H9 (cell line): ENCODE measurements around the gene PDCD1. TPM values are rescaled to one million over a fixed set of nuclear protein-coding genes. Genes with fewer than 3 reads are reported as not detected.

Experiments used
- DNase-seq: peaks from one replicate; pipeline ENCODE4 v3.0.0-alpha.2; 2017
- H2AFZ ChIP-seq: one replicate; pipeline ENCODE4 v1.6.1; 2013; ENCODE audit warnings: mild to moderate bottlenecking, low read length, control low read depth, moderate library complexity
- H2AK5ac ChIP-seq: 2 replicates; pipeline ENCODE4 v1.6.1; 2013; ENCODE audit warnings: low read length, control low read depth, mixed read lengths; ENCODE audit not compliant: insufficient read length
- H2BK120ac ChIP-seq: one replicate; pipeline ENCODE4 v1.6.1; 2013; ENCODE audit warnings: low read depth, mild to moderate bottlenecking, low read length, control low read depth, inconsistent platforms; ENCODE audit not compliant: poor library complexity, severe bottlenecking
- H2BK12ac ChIP-seq: 2 replicates; pipeline ENCODE4 v1.6.1; 2013; ENCODE audit warnings: low read length, control low read depth, mixed read lengths, low read depth; ENCODE audit not compliant: insufficient read length
- H2BK15ac ChIP-seq: 2 replicates; pipeline ENCODE4 v1.6.1; 2013; ENCODE audit warnings: low read depth, low read length, control low read depth
- H2BK20ac ChIP-seq: one replicate; pipeline ENCODE4 v1.6.1; 2013; ENCODE audit warnings: low read depth, mild to moderate bottlenecking, low read length, control low read depth, inconsistent platforms; ENCODE audit not compliant: poor library complexity, severe bottlenecking
- H2BK5ac ChIP-seq: 2 replicates; pipeline ENCODE4 v1.6.1; 2013; ENCODE audit warnings: low read length, control low read depth, mixed read lengths; ENCODE audit not compliant: insufficient read length
- H3K14ac ChIP-seq: 2 replicates; pipeline ENCODE4 v1.6.1; 2013; ENCODE audit warnings: low read length, control low read depth; ENCODE audit not compliant: insufficient read depth
- H3K18ac ChIP-seq: 2 replicates; pipeline ENCODE4 v1.6.1; 2013; ENCODE audit warnings: low read depth, mild to moderate bottlenecking, mixed read lengths, low read length, control low read depth; ENCODE audit not compliant: insufficient read length
- H3K23ac ChIP-seq: 2 replicates; pipeline ENCODE4 v1.6.1; 2013; ENCODE audit warnings: low read length, control low read depth, mixed read lengths, low read depth; ENCODE audit not compliant: insufficient read length
- H3K23me2 ChIP-seq: 2 replicates; pipeline ENCODE4 v1.6.1; 2013; ENCODE audit warnings: low read depth, mild to moderate bottlenecking, mixed read lengths, low read length, control low read depth; ENCODE audit not compliant: insufficient read length, poor library complexity, severe bottlenecking
- H3K27ac ChIP-seq: 2 replicates; pipeline ENCODE4 v1.5.1; 2013; ENCODE audit warnings: low read length, control low read depth, mixed read lengths, low read depth; ENCODE audit not compliant: insufficient read length
- H3K27me3 ChIP-seq: 2 replicates; pipeline ENCODE4 v1.6.1; 2013; ENCODE audit warnings: low read length, control low read depth, inconsistent platforms; ENCODE audit not compliant: insufficient read depth
- H3K4ac ChIP-seq: 2 replicates; pipeline ENCODE4 v1.6.1; 2013; ENCODE audit warnings: low read depth, mild to moderate bottlenecking, control low read depth, inconsistent platforms, low read length, moderate library complexity
- H3K4me1 ChIP-seq: 2 replicates; pipeline ENCODE4 v1.6.1; 2013; ENCODE audit warnings: low read length, control low read depth, inconsistent platforms; ENCODE audit not compliant: insufficient read depth
- H3K4me2 ChIP-seq: 2 replicates; pipeline ENCODE4 v1.6.1; 2013; ENCODE audit warnings: low read length, control low read depth, mixed read lengths; ENCODE audit not compliant: insufficient read length, insufficient read depth
- H3K56ac ChIP-seq: 2 replicates; pipeline ENCODE4 v1.6.1; 2013; ENCODE audit warnings: low read depth, mild to moderate bottlenecking, mixed read lengths, low read length, control low read depth; ENCODE audit not compliant: insufficient read length
- H3K79me1 ChIP-seq: 2 replicates; pipeline ENCODE4 v1.6.1; 2013; ENCODE audit warnings: low read depth, mild to moderate bottlenecking, moderate library complexity, low read length, control low read depth, inconsistent platforms; ENCODE audit not compliant: insufficient read depth, poor library complexity, severe bottlenecking
- H3K79me2 ChIP-seq: 2 replicates; pipeline ENCODE4 v1.6.1; 2013; ENCODE audit warnings: low read length, control low read depth, inconsistent platforms; ENCODE audit not compliant: insufficient read depth
- H3K9ac ChIP-seq: 2 replicates; pipeline ENCODE4 v1.6.1; 2013; ENCODE audit warnings: low read length, control low read depth, mixed read lengths; ENCODE audit not compliant: insufficient read length; ENCODE audit errors: extremely low read depth
- H3K9me3 ChIP-seq: one replicate; pipeline ENCODE4 v1.6.1; 2013; ENCODE audit warnings: low read depth, low read length, inconsistent platforms; ENCODE audit not compliant: control insufficient read depth
- H3T11ph ChIP-seq: one replicate; pipeline ENCODE4 v1.6.1; 2013; ENCODE audit warnings: mild to moderate bottlenecking, low read length, control low read depth, inconsistent platforms
- H4K20me1 ChIP-seq: one replicate; pipeline ENCODE4 v1.6.1; 2013; ENCODE audit not compliant: control insufficient read depth, insufficient read length, insufficient read depth
- H4K5ac ChIP-seq: 2 replicates; pipeline ENCODE4 v1.6.1; 2013; ENCODE audit warnings: low read depth, mild to moderate bottlenecking, mixed read lengths, low read length, control low read depth; ENCODE audit not compliant: insufficient read length
- H4K8ac ChIP-seq: replicated peaks from 2 replicates; pipeline ENCODE4 v1.6.1; 2013; ENCODE audit warnings: low read length, control low read depth, mixed read lengths, low read depth; ENCODE audit not compliant: insufficient read length
- H4K91ac ChIP-seq: 2 replicates; pipeline ENCODE4 v1.6.1; 2013; ENCODE audit warnings: low read depth, mild to moderate bottlenecking, moderate library complexity, mixed read lengths, low read length, control low read depth; ENCODE audit not compliant: insufficient read length
- H3K27ac Mint-ChIP-seq, 3 experiments: 2 replicates in 2 of 3; 3 replicates in 1 of 3; pipeline ENCODE4 v1.8.0; 2020 to 2021; ENCODE audit warnings: mixed read lengths in 3 of 3, mild to moderate bottlenecking in 1 of 3, moderate library complexity in 1 of 3
- H3K27me3 Mint-ChIP-seq: 2 replicates; pipeline ENCODE4 v1.8.0; 2021; ENCODE audit warnings: low read depth, mild to moderate bottlenecking, moderate library complexity, mixed read lengths
- H3K36me3 Mint-ChIP-seq, 3 experiments: 2 replicates in 2 of 3; 3 replicates in 1 of 3; pipeline ENCODE4 v1.8.0; 2020 to 2021; ENCODE audit warnings: low read depth in 3 of 3, mixed read lengths in 3 of 3; ENCODE audit not compliant: insufficient read depth in 1 of 3
- H3K4me1 Mint-ChIP-seq, 2 experiments: 2 replicates each; pipeline ENCODE4 v1.8.0; 2020; ENCODE audit warnings: mixed read lengths in 2 of 2
- H3K4me3 Mint-ChIP-seq, 2 experiments: 2 replicates in 1 of 2; 3 replicates in 1 of 2; pipeline ENCODE4 v1.8.0; 2020 to 2021; ENCODE audit warnings: mild to moderate bottlenecking in 2 of 2, mixed read lengths in 2 of 2, moderate library complexity in 1 of 2
- H3K9me3 Mint-ChIP-seq, 2 experiments: 2 replicates in 1 of 2; 3 replicates in 1 of 2; pipeline ENCODE4 v1.8.0; 2020; ENCODE audit warnings: mild to moderate bottlenecking in 2 of 2, mixed read lengths in 2 of 2, moderate library complexity in 1 of 2
- WGBS: extraction: QIAGEN DNeasy Blood & Tissue Kit; methylation state at CpG from one replicate; pipeline ENCODE4 v1.1.7; 2013; ENCODE audit warnings: missing lambda C conversion rate, low lambda C conversion rate, mixed read lengths; ENCODE audit not compliant: insufficient read length; ENCODE audit errors: extremely low coverage; 5-methylcytosine and 5-hydroxymethylcytosine counted together
- total RNA-seq: library from RNA; stranded (reverse); gene quantifications from 2 replicates; pipeline ENCODE4 v1.2.1, GENCODE V29; 2021
- TF ChIP-seq, protein P1 (sequence below): fragments of 200-600 bp; sonication (generic); conservative IDR thresholded peaks from 3 replicates; pipeline ENCODE4 v1.8.0; 2021; ENCODE audit warnings: antibody characterized with exemption, mild to moderate bottlenecking

PDCD1 gene
- total RNA-seq, 1 experiment from 2014 or later = 1.6 TPM

DNA sequence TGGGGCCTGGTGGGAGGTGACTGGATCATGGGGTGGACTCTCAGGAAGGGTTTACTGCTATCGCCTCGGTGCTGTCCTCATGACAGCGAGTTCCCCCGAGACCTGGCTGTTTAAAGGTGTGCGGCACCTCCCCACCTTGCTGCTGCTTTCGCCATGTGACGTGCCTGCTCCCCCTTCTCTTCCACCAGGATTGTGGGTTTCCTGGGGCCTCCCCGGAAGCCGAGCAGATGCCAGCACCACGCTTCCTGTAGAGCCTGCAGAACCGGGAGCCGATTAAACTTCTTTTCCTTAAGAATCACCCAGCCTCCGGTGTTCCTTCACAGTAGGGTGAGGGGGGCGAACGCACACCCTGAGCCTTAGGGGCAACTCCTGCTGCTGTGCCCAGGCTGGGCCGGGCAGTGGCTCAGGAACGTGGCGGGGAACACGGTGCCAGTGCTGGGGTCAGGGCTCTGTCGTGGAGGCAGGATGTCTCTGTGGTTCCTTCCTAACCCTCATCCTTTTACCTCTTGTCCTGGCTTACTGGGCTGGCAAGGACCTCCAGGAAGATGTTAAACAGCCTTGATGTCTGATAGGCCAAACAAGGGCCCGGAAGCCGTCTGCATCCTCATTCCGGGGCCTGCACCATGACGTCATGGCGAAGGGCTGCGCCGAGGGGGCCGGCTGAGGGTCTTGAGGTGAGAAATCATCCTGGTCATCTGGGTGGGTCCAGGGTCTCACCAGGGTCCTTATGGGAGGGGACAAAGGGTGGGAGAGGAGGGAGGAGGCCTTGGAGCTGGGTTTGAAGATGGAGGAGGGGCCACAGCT lies 37.0 kb downstream of the PDCD1 start:
- peaks cover 14 to 15% of the 10 kb centered on the region in 2 experiments for H3K9me3 Mint-ChIP-seq
- TF ChIP-seq, protein P1, sequence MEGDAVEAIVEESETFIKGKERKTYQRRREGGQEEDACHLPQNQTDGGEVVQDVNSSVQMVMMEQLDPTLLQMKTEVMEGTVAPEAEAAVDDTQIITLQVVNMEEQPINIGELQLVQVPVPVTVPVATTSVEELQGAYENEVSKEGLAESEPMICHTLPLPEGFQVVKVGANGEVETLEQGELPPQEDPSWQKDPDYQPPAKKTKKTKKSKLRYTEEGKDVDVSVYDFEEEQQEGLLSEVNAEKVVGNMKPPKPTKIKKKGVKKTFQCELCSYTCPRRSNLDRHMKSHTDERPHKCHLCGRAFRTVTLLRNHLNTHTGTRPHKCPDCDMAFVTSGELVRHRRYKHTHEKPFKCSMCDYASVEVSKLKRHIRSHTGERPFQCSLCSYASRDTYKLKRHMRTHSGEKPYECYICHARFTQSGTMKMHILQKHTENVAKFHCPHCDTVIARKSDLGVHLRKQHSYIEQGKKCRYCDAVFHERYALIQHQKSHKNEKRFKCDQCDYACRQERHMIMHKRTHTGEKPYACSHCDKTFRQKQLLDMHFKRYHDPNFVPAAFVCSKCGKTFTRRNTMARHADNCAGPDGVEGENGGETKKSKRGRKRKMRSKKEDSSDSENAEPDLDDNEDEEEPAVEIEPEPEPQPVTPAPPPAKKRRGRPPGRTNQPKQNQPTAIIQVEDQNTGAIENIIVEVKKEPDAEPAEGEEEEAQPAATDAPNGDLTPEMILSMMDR = no peak
- H3K4me1 ChIP-seq = no peaks in the 10 kb centered on the region
- H3K27me3 Mint-ChIP-seq = peaks cover 28% of the 10 kb centered on the region
- no peak overlapping the region for H4K8ac ChIP-seq
- no peak overlapping the region for H3K56ac ChIP-seq
- H2AK5ac ChIP-seq = no peak overlapping the region
- H3K36me3 Mint-ChIP-seq = peaks cover 0 to 5% (median 4%) of the 10 kb centered on the region in 3 experiments; a peak in 5 of 7 replicates
- H4K91ac ChIP-seq = no peak overlapping the region
- no CpG with 5 or more reads among the region's 28 CpGs for WGBS
- H3K18ac ChIP-seq = no peak overlapping the region
- H2BK120ac ChIP-seq = no peak overlapping the region
- H2AFZ ChIP-seq = no peak overlapping the region
- H3K4ac ChIP-seq = no peak overlapping the region
- H3K4me3 Mint-ChIP-seq = no peak overlapping the region
- H2BK5ac ChIP-seq = no peak overlapping the region
- no peaks in the 10 kb centered on the region for H3K9me3 ChIP-seq
- H3K23ac ChIP-seq = no peak overlapping the region
- H2BK20ac ChIP-seq = no peak overlapping the region
- DNase-seq = peak; percentile 23
- no peak overlapping the region for H2BK15ac ChIP-seq
- no peak overlapping the region for H3T11ph ChIP-seq
- no peak overlapping the region for H3K4me2 ChIP-seq
- H4K20me1 ChIP-seq = no peaks in the 10 kb centered on the region
- no peak overlapping the region for H4K5ac ChIP-seq
- no peaks in the 10 kb centered on the region for H3K79me1 ChIP-seq
- H3K23me2 ChIP-seq = no peaks in the 10 kb centered on the region
- peaks cover 6 to 24% of the 10 kb centered on the region in 2 experiments for H3K4me1 Mint-ChIP-seq
- H3K79me2 ChIP-seq = no peaks in the 10 kb centered on the region
- no peak overlapping the region; the same call in 1 of the 2 replicates for H3K14ac ChIP-seq
- H3K9ac ChIP-seq = no peak overlapping the region
- no peak overlapping the region for H3K27ac Mint-ChIP-seq
- H3K27ac ChIP-seq = no peak overlapping the region
- H2BK12ac ChIP-seq = no peak overlapping the region
- no peaks in the 10 kb centered on the region for H3K27me3 ChIP-seq
